Measurements from ENCODE around the gene TRAPPC4. TPM values are rescaled to one million over a fixed set of nuclear protein-coding genes. Genes with fewer than 3 reads are reported as not detected.
A peak's percentile ranks its signal among the peaks of the same experiment; 100 is the strongest.

Gene TRAPPC4
- total and polyA plus RNA-seq, 2 of the 8 experiments (the other 6 are each of a cell fraction or from before 2014, with no cell fraction given): 94.3 to 223 TPM

DNA sequence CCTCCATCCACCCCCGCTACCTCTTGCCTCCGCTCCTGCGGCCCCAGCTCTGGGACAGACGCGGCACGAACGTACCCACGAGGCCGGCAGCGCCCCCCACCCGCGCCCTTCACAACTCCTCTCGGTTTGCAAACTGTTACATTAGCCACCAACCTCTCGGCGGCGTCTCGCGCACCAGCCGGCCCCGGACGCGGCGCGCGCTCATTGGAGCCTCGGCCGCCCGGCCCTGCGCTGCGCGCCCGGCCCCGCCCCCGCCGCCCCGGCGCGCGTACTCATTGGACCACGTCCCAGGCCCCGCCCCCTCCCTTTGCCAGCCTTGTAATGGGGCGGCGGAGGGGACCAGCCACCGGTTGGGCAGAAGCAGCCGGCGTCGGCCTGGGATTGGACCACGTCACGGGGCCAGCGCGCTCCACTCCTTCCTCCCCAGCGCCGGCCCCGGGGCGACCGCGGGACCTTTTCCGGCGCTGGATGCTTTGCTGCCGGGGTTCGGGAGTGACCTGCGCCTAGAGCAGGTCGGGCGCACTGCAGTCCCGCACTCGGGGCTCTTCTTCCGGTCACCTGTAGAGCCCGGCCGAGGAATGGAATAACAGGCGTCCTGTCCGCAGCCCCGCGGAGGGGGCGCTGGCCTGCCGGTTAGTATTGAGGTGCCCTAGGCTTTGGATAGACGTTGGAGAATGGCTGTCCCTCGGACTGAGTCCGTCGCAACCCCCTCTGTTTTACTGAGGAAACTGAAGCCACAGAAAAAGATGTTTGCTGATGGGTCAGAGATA, 38.6 kb downstream of the TRAPPC4 start, which contains the start of gene HYOU1:
Gene HYOU1, minus strand, starts transcription at position 206 of the 770 bp plus-strand sequence. CDS start 1,045 bp downstream, outside the sequence.
- Histone ChIP-seq H3K4ac (replicated peaks; ENCODE audit: insufficient read length, low read depth, low read length) (peak within 1 kb of the TSS; percentile 47), H2BK20ac (ENCODE audit: low read length) (no peak within 1 kb of the TSS), H3K79me2 (ENCODE audit: control insufficient read depth in 1 of 2, insufficient read depth in 2 of 2, low read length in 2 of 2) (peaks cover 8 to 21% of the 10 kb centered on the region in 2 experiments; a peak in 3 of 4 replicates), H3K4me2 (ENCODE audit: insufficient read depth in 1 of 2, low read depth in 2 of 2, low read length in 2 of 2) (peak within 1 kb of the TSS; percentile 79 to 82), H4K5ac (ENCODE audit: insufficient read length, low read depth, low read length) (peak within 1 kb of the TSS; percentile 63), H4K8ac (ENCODE audit: extremely low read depth, insufficient read depth, low read length) (peak within 1 kb of the TSS; percentile 95), H3K4me1 (replicated peaks in 1 of 4; ENCODE audit: control insufficient read depth in 3 of 4, insufficient read depth in 4 of 4, low read length in 3 of 4) (peaks cover 0 to 8% (median 3%) of the 10 kb centered on the region in 4 experiments; a peak in 5 of 7 replicates), H2BK120ac (replicated peaks; ENCODE audit: low read depth, low read length) (no peak within 1 kb of the TSS), H3K18ac (ENCODE audit: extremely low read depth, low read length) (peak within 1 kb of the TSS; percentile 99), H2AFZ (ENCODE audit: low read length) (peak within 1 kb of the TSS; percentile 54; the same call in 1 of the 2 replicates), H4K20me1 (replicated peaks in 1 of 2; ENCODE audit: control insufficient read depth in 1 of 2, insufficient read depth in 2 of 2, low read length in 2 of 2) (peaks cover under 1 to 20% of the 10 kb centered on the region in 2 experiments), H3K14ac (ENCODE audit: insufficient read length) (no peak within 1 kb of the TSS), H3K56ac (replicated peaks; ENCODE audit: insufficient read length, low read depth, low read length) (peak within 1 kb of the TSS; percentile 92), H2BK5ac (ENCODE audit: low read depth, low read length) (peak within 1 kb of the TSS; percentile 96), H4K91ac (replicated peaks; ENCODE audit: insufficient read length, low read length) (no peak within 1 kb of the TSS), H3K23me2 (ENCODE audit: low read depth, low read length) (peaks cover 4% of the 10 kb centered on the region), H2BK15ac (ENCODE audit: low read length) (no peak within 1 kb of the TSS), H3K9ac (replicated peaks in 1 of 4; ENCODE audit: extremely low read depth in 1 of 4, low read depth in 3 of 4, low read length in 3 of 4) (peak within 1 kb of the TSS; percentile 87 to 97 (median 90)), H2BK12ac (ENCODE audit: low read depth, low read length) (no peak within 1 kb of the TSS), H3K27me3 (replicated peaks in 1 of 4; ENCODE audit: control insufficient read depth in 3 of 4, extremely low read depth in 1 of 4, insufficient read depth in 3 of 4, low read length in 3 of 4) (no peaks in the 10 kb centered on the region), H3K4me3 (ENCODE audit: extremely low read depth in 1 of 4, insufficient read depth in 2 of 4, low read depth in 3 of 4, low read length in 4 of 4) (peak within 1 kb of the TSS; percentile 76 to 98 (median 89)), H3K79me1 (ENCODE audit: low read depth, low read length) (peaks cover 11% of the 10 kb centered on the region), H3K23ac (ENCODE audit: insufficient read length) (no peak within 1 kb of the TSS), H3K9me3 (ENCODE audit: insufficient read depth in 2 of 2, low read depth in 1 of 2, low read length in 1 of 2) (no peaks in the 10 kb centered on the region; a peak in 1 of 4 replicates), H2AK5ac (ENCODE audit: low read depth, low read length) (no peak within 1 kb of the TSS), H3K27ac (ENCODE audit: low read depth, low read length) (peak within 1 kb of the TSS; percentile 82), H3K36me3 (ENCODE audit: control insufficient read depth in 2 of 4, insufficient read depth in 4 of 4, low read length in 3 of 4) (peaks cover 24 to 34% (median 31%) of the 10 kb centered on the region in 4 experiments)
- WGBS, 2 experiments (ENCODE audit: extremely low coverage in 1 of 2, insufficient coverage in 1 of 2, insufficient read length in 1 of 2, insufficient replicate concordance in 2 of 2, low coverage in 1 of 2, low lambda C conversion rate in 2 of 2, missing lambda C conversion rate in 1 of 2): 1% methylated on average over 33 of the region's 79 CpGs; no CpG with 5 or more reads in 1 of the 2 experiments
- ChIA-PET CTCF (ENCODE audit: partially characterized antibody) (interaction anchor here (0.7 to 1.9 kb wide), 16 partner anchors 10 to 264 kb away, joined by 3 to 8 read pairs (median 3); partner anchors contain the start of genes HMBS, SLC37A4 and VPS11), POLR2A (ENCODE audit: partially characterized antibody) (interaction anchor here (0.6 to 5.1 kb wide), 23 partner anchors 8 to 269 kb away, joined by 3 to 56 read pairs (median 5); partner anchors contain the start of genes C2CD2L, HMBS, RPS25 and SLC37A4)
- FAIRE-seq (no peak), DNase-seq (ENCODE audit: low read depth in 1 of 2, low spot score in 2 of 2) (peak; percentile 87 to 97)
- TF ChIP-seq, protein P1, sequence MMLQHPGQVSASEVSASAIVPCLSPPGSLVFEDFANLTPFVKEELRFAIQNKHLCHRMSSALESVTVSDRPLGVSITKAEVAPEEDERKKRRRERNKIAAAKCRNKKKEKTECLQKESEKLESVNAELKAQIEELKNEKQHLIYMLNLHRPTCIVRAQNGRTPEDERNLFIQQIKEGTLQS (IDR thresholded peaks at IDR 0.05; ENCODE audit: insufficient read depth, low read depth, low read length): no peak
- TF ChIP-seq CBX5 (IDR thresholded peaks at IDR 0.05; ENCODE audit: low read depth, low read length): no peak
- TF ChIP-seq POLR2AphosphoS5 (IDR thresholded peaks at IDR 0.05; ENCODE audit: low read depth, low read length): peak; percentile 28; the same call in 1 of the 2 replicates
- 0 out of 2 replicates have a peak, but pooled peaks have one; percentile 6 for TF ChIP-seq TEAD4 (IDR thresholded peaks at IDR 0.05; ENCODE audit: low read depth, low read length)
- TF ChIP-seq GTF2F1 (IDR thresholded peaks at IDR 0.05; ENCODE audit: borderline replicate concordance, low read depth, low read length): no peak
- TF ChIP-seq ASH2L (IDR thresholded peaks at IDR 0.05; ENCODE audit: low read length): peak; percentile 18
- TF ChIP-seq, protein P2, sequence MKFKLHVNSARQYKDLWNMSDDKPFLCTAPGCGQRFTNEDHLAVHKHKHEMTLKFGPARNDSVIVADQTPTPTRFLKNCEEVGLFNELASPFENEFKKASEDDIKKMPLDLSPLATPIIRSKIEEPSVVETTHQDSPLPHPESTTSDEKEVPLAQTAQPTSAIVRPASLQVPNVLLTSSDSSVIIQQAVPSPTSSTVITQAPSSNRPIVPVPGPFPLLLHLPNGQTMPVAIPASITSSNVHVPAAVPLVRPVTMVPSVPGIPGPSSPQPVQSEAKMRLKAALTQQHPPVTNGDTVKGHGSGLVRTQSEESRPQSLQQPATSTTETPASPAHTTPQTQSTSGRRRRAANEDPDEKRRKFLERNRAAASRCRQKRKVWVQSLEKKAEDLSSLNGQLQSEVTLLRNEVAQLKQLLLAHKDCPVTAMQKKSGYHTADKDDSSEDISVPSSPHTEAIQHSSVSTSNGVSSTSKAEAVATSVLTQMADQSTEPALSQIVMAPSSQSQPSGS (IDR thresholded peaks at IDR 0.05; ENCODE audit: low read length): no peak
- no peak for TF ChIP-seq EGR1 (IDR thresholded peaks at IDR 0.05; ENCODE audit: borderline replicate concordance, low read depth, low read length)
- TF ChIP-seq, protein P3, sequence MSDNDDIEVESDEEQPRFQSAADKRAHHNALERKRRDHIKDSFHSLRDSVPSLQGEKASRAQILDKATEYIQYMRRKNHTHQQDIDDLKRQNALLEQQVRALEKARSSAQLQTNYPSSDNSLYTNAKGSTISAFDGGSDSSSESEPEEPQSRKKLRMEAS (IDR thresholded peaks at IDR 0.05): no peak; the same call in none of the 2 replicates
